ENCODE data around the gene EGLN3.

EGLN3 gene

GRCh38 chr14:33880330-33880729 lies 70.5 kb downstream of the EGLN3 start:
- no peak for ATAC-seq
- no peak for TF ChIP-seq TOX (CRISPR knock-in tag; IDR thresholded peaks at IDR 0.05; ENCODE audit: borderline replicate concordance)
- TF ChIP-seq GLIS3 (CRISPR knock-in tag; IDR thresholded peaks at IDR 0.05) = no peak
- TF ChIP-seq PPARA (CRISPR knock-in tag; IDR thresholded peaks at IDR 0.05; ENCODE audit: borderline replicate concordance) = no peak
- no peak for TF ChIP-seq TCF4 (CRISPR knock-in tag; IDR thresholded peaks at IDR 0.05; ENCODE audit: borderline replicate concordance)
- TF ChIP-seq PATZ1 (CRISPR knock-in tag; IDR thresholded peaks at IDR 0.05; ENCODE audit: borderline replicate concordance) = no peak
- TF ChIP-seq ISL1 (CRISPR knock-in tag; IDR thresholded peaks at IDR 0.05) = no peak
- no peak for TF ChIP-seq CREB5 (CRISPR knock-in tag; IDR thresholded peaks at IDR 0.05; ENCODE audit: low read depth)

- no peak for ATAC-seq
- TF ChIP-seq RARB (CRISPR knock-in tag; IDR thresholded peaks at IDR 0.05) (no peak), TSHZ2 (CRISPR knock-in tag; IDR thresholded peaks at IDR 0.05) (no peak), ISL1 (CRISPR knock-in tag; IDR thresholded peaks at IDR 0.05) (no peak), CREB5 (CRISPR knock-in tag; IDR thresholded peaks at IDR 0.05; ENCODE audit: low read depth) (no peak), OSR1 (CRISPR knock-in tag; IDR thresholded peaks at IDR 0.05) (no peak), ZC3H10 (CRISPR knock-in tag; IDR thresholded peaks at IDR 0.05) (no peak)
Measured at GRCh38 chr14:33879684-33880286, 71.1 kb downstream of the EGLN3 start.

GRCh38 chr14:33876274-33876673 lies 74.6 kb downstream of the EGLN3 start:
- ATAC-seq = no peak
- TF ChIP-seq BACH2 (CRISPR knock-in tag; IDR thresholded peaks at IDR 0.05; ENCODE audit: borderline replicate concordance) (no peak), PPARA (CRISPR knock-in tag; IDR thresholded peaks at IDR 0.05; ENCODE audit: borderline replicate concordance) (no peak), CSDC2 (CRISPR knock-in tag; IDR thresholded peaks at IDR 0.05) (no peak), GLIS3 (CRISPR knock-in tag; IDR thresholded peaks at IDR 0.05) (no peak), ZNF8 (CRISPR knock-in tag; IDR thresholded peaks at IDR 0.05) (no peak), CREB5 (CRISPR knock-in tag; IDR thresholded peaks at IDR 0.05; ENCODE audit: low read depth) (no peak)
